ENCODE data around the gene MEPCE. TPM values are rescaled to one million over a fixed set of nuclear protein-coding genes. Genes with fewer than 3 reads are reported as not detected.

MEPCE gene
- total and polyA plus RNA-seq, 2 donors (not counting 1 experiment from before 2014, with no cell fraction given) = 11.4 to 26.6 TPM

DNA sequence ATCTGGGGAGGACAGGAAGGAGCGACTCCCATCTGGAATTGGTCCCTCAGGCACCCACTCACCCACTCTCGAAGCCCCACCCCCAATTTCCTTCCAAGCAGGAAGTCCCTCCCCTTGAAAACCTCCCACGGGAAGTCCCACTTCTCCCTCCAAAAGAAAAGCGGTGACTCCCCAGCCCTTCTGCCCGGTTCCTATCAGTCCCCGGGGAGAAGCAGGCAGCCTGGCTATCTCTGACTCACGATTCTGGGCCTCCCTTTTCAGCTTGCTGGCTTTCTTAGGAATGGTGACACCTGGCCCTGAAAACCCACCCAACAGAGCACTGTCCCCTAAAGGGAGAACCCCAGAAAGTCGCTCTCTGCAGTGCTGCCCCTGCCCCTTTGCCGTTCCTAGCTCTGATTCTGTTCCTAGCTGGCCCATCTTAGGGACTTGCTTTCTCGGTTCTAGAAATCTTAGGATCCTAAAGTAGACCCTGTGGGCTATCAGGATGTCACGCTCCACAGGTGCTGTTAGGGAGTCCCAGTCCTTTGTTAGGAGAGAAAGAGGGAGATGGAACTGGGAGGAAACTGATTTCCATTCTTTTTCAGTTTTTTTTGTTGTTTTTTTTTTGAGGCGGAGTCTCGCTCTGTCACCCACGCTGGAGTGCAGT is 43.3 kb downstream of the MEPCE start:
- H3K79me2 ChIP-seq (ENCODE audit: control insufficient read depth, insufficient read depth, low read length) = peaks cover 32% of the 10 kb centered on the region

DNA sequence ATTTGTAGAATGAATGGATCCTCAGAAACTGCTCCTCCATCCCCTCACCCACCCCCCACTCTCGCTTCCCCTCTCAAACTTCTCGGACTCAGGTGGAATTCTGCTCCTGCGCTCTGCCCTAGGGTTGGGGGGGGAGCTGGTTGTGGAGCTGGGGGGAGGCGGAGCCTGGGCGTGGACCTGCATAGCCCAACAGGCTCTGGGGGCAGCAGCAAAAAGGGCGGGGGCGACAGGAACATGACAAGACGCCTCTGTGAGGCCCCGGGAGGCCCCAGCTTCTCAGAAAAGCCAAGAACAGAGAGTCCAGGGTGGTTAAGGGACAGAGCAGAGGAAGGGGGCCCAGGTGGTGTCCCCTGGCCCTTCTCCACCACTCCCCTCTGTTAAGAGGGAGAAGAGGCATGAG is 45.9 kb downstream of the MEPCE start:
- Histone ChIP-seq H3K27ac (ENCODE audit: insufficient read depth, low read length) (peak overlapping the region; percentile 4), H3K4me3 (replicated peaks in 1 of 4; ENCODE audit: control extremely low read depth in 1 of 4, insufficient read depth in 1 of 4, low read depth in 3 of 4, low read length in 4 of 4) (peak overlapping the region; percentile 13 to 95 (median 59)), H3K9me3 (ENCODE audit: control insufficient read depth, insufficient read depth, low read depth, low read length) (no peaks in the 10 kb centered on the region), H2AFZ (ENCODE audit: low read length) (no peak overlapping the region), H3K36me3 (ENCODE audit: control insufficient read depth, insufficient read depth, low read length) (peaks cover 5% of the 10 kb centered on the region), H3K27me3 (ENCODE audit: control insufficient read depth, insufficient read depth, low read length) (no peaks in the 10 kb centered on the region), H3K4me1 (ENCODE audit: control insufficient read depth, extremely low read depth, insufficient read depth, low read length) (peaks cover 10% of the 10 kb centered on the region), H3K4me2 (ENCODE audit: extremely low read depth, insufficient read depth, low read length) (peak overlapping the region; percentile 90), H3K79me2 (ENCODE audit: control insufficient read depth, insufficient read depth, low read length) (peaks cover 42% of the 10 kb centered on the region), H3K9ac (ENCODE audit: insufficient read depth, low read length) (no peak overlapping the region), H4K20me1 (ENCODE audit: control insufficient read depth, extremely low read depth, insufficient read depth, low read length) (no peaks in the 10 kb centered on the region)
- no peak for DNase-seq (ENCODE audit: low read depth in 2 of 2)
- no peak for TF ChIP-seq EZH2 (IDR thresholded peaks at IDR 0.05; ENCODE audit: low read length, missing control alignments)
- TF ChIP-seq CTCF (conservative IDR thresholded peaks at IDR 0.05 in 1 of 2, IDR thresholded peaks at IDR 0.05 in 1 of 2; ENCODE audit: low read depth in 1 of 2, low read length in 2 of 2) = no peak

More for the DNA sequence above, 43.3 kb downstream of the MEPCE start:
- DNase-seq (ENCODE audit: low read depth in 2 of 2) = peak in 1 of 2 donors; percentile 39
- H3K9ac ChIP-seq (ENCODE audit: insufficient read depth, low read length) = no peak overlapping the region
- no peaks in the 10 kb centered on the region for H3K9me3 ChIP-seq (ENCODE audit: control insufficient read depth, insufficient read depth, low read depth, low read length)
- H3K4me2 ChIP-seq (ENCODE audit: extremely low read depth, insufficient read depth, low read length) = peak overlapping the region; percentile 25
- H3K27me3 ChIP-seq (ENCODE audit: control insufficient read depth, insufficient read depth, low read length) = no peaks in the 10 kb centered on the region
- no peak overlapping the region for H3K4me3 ChIP-seq (replicated peaks in 1 of 4; ENCODE audit: control extremely low read depth in 1 of 4, insufficient read depth in 1 of 4, low read depth in 3 of 4, low read length in 4 of 4)
- no peak overlapping the region for H2AFZ ChIP-seq (ENCODE audit: low read length)
- peaks cover 8% of the 10 kb centered on the region for H3K4me1 ChIP-seq (ENCODE audit: control insufficient read depth, extremely low read depth, insufficient read depth, low read length)
- no peak for TF ChIP-seq CTCF (conservative IDR thresholded peaks at IDR 0.05 in 1 of 2, IDR thresholded peaks at IDR 0.05 in 1 of 2; ENCODE audit: low read depth in 1 of 2, low read length in 2 of 2)
- no peak for TF ChIP-seq EZH2 (IDR thresholded peaks at IDR 0.05; ENCODE audit: low read length, missing control alignments)
- H3K36me3 ChIP-seq (ENCODE audit: control insufficient read depth, insufficient read depth, low read length) = peaks cover 5% of the 10 kb centered on the region
- H4K20me1 ChIP-seq (ENCODE audit: control insufficient read depth, extremely low read depth, insufficient read depth, low read length) = no peaks in the 10 kb centered on the region
- peak overlapping the region; percentile 32 for H3K27ac ChIP-seq (ENCODE audit: insufficient read depth, low read length)

DNA sequence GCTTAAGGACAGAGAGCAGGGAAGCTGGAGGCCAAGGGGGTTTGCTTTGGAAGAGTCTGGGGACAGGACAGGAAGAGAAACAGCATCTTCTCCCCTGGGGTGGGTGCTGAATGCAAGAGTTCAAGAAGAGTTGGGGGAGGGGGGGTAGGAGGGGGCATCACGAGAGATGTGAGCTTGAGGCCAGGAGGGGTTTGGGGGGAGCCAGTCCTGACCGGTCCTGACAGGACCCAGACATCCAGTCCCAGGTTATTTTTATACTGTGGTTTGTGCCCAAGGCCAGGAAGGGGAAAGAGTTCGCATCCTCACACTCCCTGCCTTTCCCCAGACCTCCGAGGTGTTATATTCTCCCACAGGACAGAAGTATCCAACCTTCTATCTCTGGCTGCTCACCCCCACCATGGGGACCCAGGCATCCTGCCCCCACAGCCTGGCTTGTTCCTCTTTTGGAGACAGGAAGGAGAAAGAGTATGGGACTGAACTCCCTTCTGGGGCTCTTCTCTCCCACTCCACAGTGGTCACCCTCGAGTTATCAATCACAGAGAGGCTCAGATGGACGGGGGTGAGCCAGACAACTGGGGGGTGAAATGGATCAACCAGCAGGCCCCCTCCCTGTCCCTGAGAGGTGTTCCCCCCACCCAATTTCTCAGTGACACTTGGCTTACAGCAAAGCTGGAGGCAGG is 46.6 kb downstream of the MEPCE start:
- no peak for TF ChIP-seq CTCF (conservative IDR thresholded peaks at IDR 0.05 in 1 of 2, IDR thresholded peaks at IDR 0.05 in 1 of 2; ENCODE audit: low read depth in 1 of 2, low read length in 2 of 2)
- TF ChIP-seq EZH2 (IDR thresholded peaks at IDR 0.05; ENCODE audit: low read length, missing control alignments) = no peak

More for the DNA sequence above, 46.6 kb downstream of the MEPCE start:
- no peak for DNase-seq (ENCODE audit: low read depth in 2 of 2)
- H3K27me3 ChIP-seq (ENCODE audit: control insufficient read depth, insufficient read depth, low read length) = no peaks in the 10 kb centered on the region
- peak overlapping the region; percentile 90 for H3K4me2 ChIP-seq (ENCODE audit: extremely low read depth, insufficient read depth, low read length)
- peaks cover 10% of the 10 kb centered on the region for H3K4me1 ChIP-seq (ENCODE audit: control insufficient read depth, extremely low read depth, insufficient read depth, low read length)
- no peaks in the 10 kb centered on the region for H4K20me1 ChIP-seq (ENCODE audit: control insufficient read depth, extremely low read depth, insufficient read depth, low read length)
- H3K9ac ChIP-seq (ENCODE audit: insufficient read depth, low read length) = no peak overlapping the region
- H3K27ac ChIP-seq (ENCODE audit: insufficient read depth, low read length) = peak overlapping the region; percentile 16
- no peak overlapping the region for H2AFZ ChIP-seq (ENCODE audit: low read length)
- H3K4me3 ChIP-seq (replicated peaks in 1 of 4; ENCODE audit: control extremely low read depth in 1 of 4, insufficient read depth in 1 of 4, low read depth in 3 of 4, low read length in 4 of 4) = peak overlapping the region; percentile 93 to 95 (median 93)
- peaks cover 5% of the 10 kb centered on the region for H3K36me3 ChIP-seq (ENCODE audit: control insufficient read depth, insufficient read depth, low read length)
- no peaks in the 10 kb centered on the region for H3K9me3 ChIP-seq (ENCODE audit: control insufficient read depth, insufficient read depth, low read depth, low read length)
- H3K79me2 ChIP-seq (ENCODE audit: control insufficient read depth, insufficient read depth, low read length) = peaks cover 42% of the 10 kb centered on the region

Measured in fibroblast of lung (primary cell).